Endothelial cell of umbilical vein (primary cell): ENCODE measurements around the gene EEF1AKMT1. TPM values are rescaled to one million over a fixed set of nuclear protein-coding genes. Genes with fewer than 3 reads are reported as not detected.
"Not testable (repeated sequence)": the region's sequence is repeated elsewhere in the genome, so short reads cannot be mapped to it uniquely, and the experiment has no call there.

Experiments used
- BruUV-seq: library from RNA; stranded (reverse); fragments of 400-500 nt; replicated peaks from 2 replicates; lab custom pipeline; 2021; lab: Mats Ljungman, UMichigan
- CTCF ChIA-PET: fragments of 300-600, 350-600 bp; sonication (Branson Sonifier 250); formaldehyde crosslinking; loops from one replicate; lab custom pipeline; 2021; ENCODE audit warnings: antibody characterized with exemption, inconsistent platforms; lab: Charles Lee
- POLR2A ChIA-PET: fragments of 300-600, 350-600 bp; sonication (Branson Sonifier 250); formaldehyde crosslinking; loops from one replicate; lab custom pipeline; 2021; ENCODE audit warnings: antibody characterized with exemption, inconsistent platforms; lab: Charles Lee
- DNase-seq: peaks from one replicate; pipeline ENCODE4 v3.0.0-alpha.2; 2011; ENCODE audit warnings: low read depth, low spot score
- FAIRE-seq: peaks from 2 replicates; lab custom pipeline; 2011; peaks lifted over from hg19 to GRCh38; lab: Jason Lieb, UNC
- H2AFZ ChIP-seq: 2 replicates; pipeline ENCODE4 v1.6.0; 2012; ENCODE audit warnings: low read depth, low read length, control low read depth, inconsistent platforms
- H3K27ac ChIP-seq: 2 replicates; pipeline ENCODE4 v1.5.1; 2011; ENCODE audit warnings: low read depth, mild to moderate bottlenecking, control low read depth, low read length, moderate library complexity; ENCODE audit not compliant: insufficient read depth
- H3K27me3 ChIP-seq, 2 experiments: 2 replicates each; pipeline versions ENCODE4 v1.6.0 to v1.6.1; 2011; ENCODE audit warnings: low read length in 2 of 2, mixed read lengths in 1 of 2; ENCODE audit not compliant: control insufficient read depth in 2 of 2, insufficient read depth in 2 of 2
- H3K36me3 ChIP-seq, 2 experiments: 2 replicates in 1 of 2; 3 replicates in 1 of 2; pipeline ENCODE4 v1.5.1; 2011; ENCODE audit warnings: low read length in 2 of 2, mild to moderate bottlenecking in 1 of 2, moderate library complexity in 1 of 2; ENCODE audit not compliant: control insufficient read depth in 2 of 2, insufficient read depth in 2 of 2; ENCODE audit errors: extremely low read depth in 1 of 2
- H3K4me1 ChIP-seq: 3 replicates; pipeline ENCODE4 v1.5.1; 2011; ENCODE audit warnings: mild to moderate bottlenecking, low read length; ENCODE audit not compliant: control insufficient read depth, insufficient read depth; ENCODE audit errors: extremely low read depth
- H3K4me2 ChIP-seq: 2 replicates; pipeline ENCODE4 v1.6.1; 2011; ENCODE audit warnings: low read length, control low read depth, mixed read lengths; ENCODE audit not compliant: insufficient read depth
- H3K4me3 ChIP-seq, 3 experiments: fragments of 200-600 bp in 1 of 3; sonication (generic), shearing (Covaris generic) in 1 of 3; replicated peaks in 1 of 3; 2 replicates each; pipeline ENCODE4 v1.5.1; 2011 to 2016; ENCODE audit warnings: control low read depth in 3 of 3, low read length in 3 of 3, mild to moderate bottlenecking in 2 of 3, inconsistent platforms in 1 of 3, low read depth in 1 of 3, moderate library complexity in 1 of 3; ENCODE audit not compliant: insufficient read depth in 1 of 3
- H3K79me2 ChIP-seq: 2 replicates; pipeline ENCODE4 v1.6.0; 2012; ENCODE audit warnings: low read length, inconsistent platforms; ENCODE audit not compliant: control insufficient read depth, insufficient read depth
- H3K9ac ChIP-seq: replicated peaks from 2 replicates; pipeline ENCODE3; 2011; ENCODE audit warnings: low read length, control low read depth; ENCODE audit not compliant: insufficient read depth; ENCODE audit errors: extremely low read depth
- H3K9me1 ChIP-seq: replicated peaks from 3 replicates; pipeline ENCODE4 v1.6.0; 2011; ENCODE audit warnings: mild to moderate bottlenecking, low read length; ENCODE audit not compliant: control insufficient read depth, insufficient read depth; ENCODE audit errors: extremely low read depth
- H3K9me3 ChIP-seq: replicated peaks from 2 replicates; pipeline ENCODE4 v1.5.1; 2012; ENCODE audit warnings: low read length, inconsistent platforms; ENCODE audit not compliant: control insufficient read depth, insufficient read depth
- H4K20me1 ChIP-seq: replicated peaks from 2 replicates; pipeline ENCODE3; 2011; ENCODE audit warnings: mild to moderate bottlenecking, low read length; ENCODE audit not compliant: control insufficient read depth, insufficient read depth; ENCODE audit errors: extremely low read depth
- FOS ChIP-seq: IDR thresholded peaks from 2 replicates; pipeline ENCODE4 v1.6.1; 2011; ENCODE audit warnings: mild to moderate bottlenecking, low read length, moderate library complexity, borderline replicate concordance; ENCODE audit not compliant: insufficient read depth
- dilution Hi-C: fragments of 300-500 bp; cut with MboI; formaldehyde crosslinking; loops from one replicate; pipeline ENCODE4 v1.15.0; 2019; ENCODE audit warnings: low sequenced_read_pairs; ENCODE audit not compliant: extremely low pct_ligation_motif_present
- intact Hi-C: fragments of 100-400 bp; cut with micrococcal nuclease; formaldehyde crosslinking; loops from one replicate; pipeline ENCODE4 v1.10.0; 2022
- polyA plus RNA-seq, 4 experiments: library from polyadenylated mRNA; depleted of rRNA in 3 of 4; stranded (reverse) in 3 of 4; unstranded in 1 of 4; fragments of >200 nt; gene quantifications; 2 replicates each; pipeline versions ENCODE4 v1.2.1 to v1.2.3, GENCODE V29; 2011 to 2012; ENCODE audit warnings: missing spikeins in 1 of 4
- total RNA-seq: library from RNA; stranded (reverse); gene quantifications from 2 replicates; pipeline ENCODE4 v1.2.3, GENCODE V29; 2021

Gene EEF1AKMT1
- total and polyA plus RNA-seq, 2 donors (not counting 3 experiments of a cell fraction or from before 2014, with no cell fraction given) = 9.0 to 11.1 TPM

- no peak overlapping the region for H2AFZ ChIP-seq
- FAIRE-seq (no peak), DNase-seq (no peak)
- no peak for TF ChIP-seq FOS
- peaks cover 2% of the 10 kb centered on the region for H3K9me3 ChIP-seq
- no peaks in the 10 kb centered on the region for H4K20me1 ChIP-seq
- H3K9me1 ChIP-seq = no peaks in the 10 kb centered on the region
- no peaks in the 10 kb centered on the region for H3K36me3 ChIP-seq
- no peak overlapping the region for H3K9ac ChIP-seq
- no peaks in the 10 kb centered on the region for H3K27me3 ChIP-seq
- H3K4me2 ChIP-seq = no peak overlapping the region
- H3K4me1 ChIP-seq = no peaks in the 10 kb centered on the region
- intact Hi-C loops = no loop called here
- H3K27ac ChIP-seq = no peak overlapping the region
- POLR2A ChIA-PET = no interaction called here
- CTCF ChIA-PET = no interaction called here
- H3K79me2 ChIP-seq = no peaks in the 10 kb centered on the region
- no TSS peak for BruUV-seq
- dilution Hi-C loops = no loop called here
- H3K4me3 ChIP-seq = no peak overlapping the region
These were observed 24.4 kb downstream of the EEF1AKMT1 start for GRCh38 chr13:20749377-20749776.

- BruUV-seq, H4K20me1 ChIP-seq, intact Hi-C loops, H3K9me3 ChIP-seq, POLR2A ChIA-PET, H3K27me3 ChIP-seq, FAIRE-seq, H3K36me3 ChIP-seq, H3K9me1 ChIP-seq, H2AFZ ChIP-seq, DNase-seq, H3K9ac ChIP-seq, dilution Hi-C loops, H3K79me2 ChIP-seq, H3K4me1 ChIP-seq, H3K27ac ChIP-seq, H3K4me2 ChIP-seq, H3K4me3 ChIP-seq: not testable (repeated sequence)
- CTCF ChIA-PET = interaction anchor here (1.0 kb wide), 1 partner anchor 251 kb away, joined by 3 read pairs; no protein-coding TSS in a partner anchor
These were observed 29.8 kb downstream of the EEF1AKMT1 start for GRCh38 chr13:20743830-20744404.
